ENCODE data around the gene LTF. TPM values are rescaled to one million over a fixed set of nuclear protein-coding genes. Genes with fewer than 3 reads are reported as not detected.
A peak's percentile ranks its signal among the peaks of the same experiment; 100 is the strongest.

Gene LTF
- total and polyA plus RNA-seq, 9 of the 15 experiments (the other 6 are each of a cell fraction or from before 2014, with no cell fraction given): 0.07 TPM; not detected in 8

- TF ChIP-seq ZBTB40 (IDR thresholded peaks at IDR 0.05): peak; percentile 22; the same call in 1 of the 2 replicates
- TF ChIP-seq ZBTB40 (CRISPR knock-in tag; IDR thresholded peaks at IDR 0.05): no peak
- TF ChIP-seq ZNF140 (CRISPR knock-in tag; IDR thresholded peaks at IDR 0.05): no peak
- no peak for TF ChIP-seq U2AF2 (optimal IDR thresholded peaks at IDR 0.05; ENCODE audit: low read depth, low read length)
- peak; percentile 55 for TF ChIP-seq MAFK (IDR thresholded peaks at IDR 0.05; ENCODE audit: low read length)
- TF ChIP-seq CEBPG (CRISPR knock-in tag; IDR thresholded peaks at IDR 0.05): peak; percentile 39; the same call in 1 of the 2 replicates
- TF ChIP-seq CEBPG (tag; conservative IDR thresholded peaks at IDR 0.05 in 1 of 2, IDR thresholded peaks at IDR 0.05 in 1 of 2): no peak
- no peak for TF ChIP-seq EWSR1 (IDR thresholded peaks at IDR 0.05; ENCODE audit: borderline replicate concordance, low read depth, partially characterized antibody)
- TF ChIP-seq THAP7 (CRISPR knock-in tag; IDR thresholded peaks at IDR 0.05): no peak
- no peak for TF ChIP-seq FUS (optimal IDR thresholded peaks at IDR 0.05; ENCODE audit: low read depth, low read length)
- TF ChIP-seq ZNF280A (IDR thresholded peaks at IDR 0.05; ENCODE audit: low read depth, partially characterized antibody): no peak
- no peak for TF ChIP-seq GMEB1 (CRISPR knock-in tag; IDR thresholded peaks at IDR 0.05)
- TF ChIP-seq KHSRP (IDR thresholded peaks at IDR 0.05): no peak
- peak; percentile 28; the same call in 1 of the 2 replicates for TF ChIP-seq POLR2G (IDR thresholded peaks at IDR 0.05; ENCODE audit: low read depth, low read length)
- TF ChIP-seq TEAD1 (CRISPR knock-in tag; IDR thresholded peaks at IDR 0.05): peak; percentile 21 to 92; a peak in 2 of 4 replicates
Measured at GRCh38 chr3:46488735-46489361, 24.1 kb upstream of the LTF start (continued).

Measured in K562 (cell line).